ENCODE measurements around the gene ZBTB34.

DNA sequence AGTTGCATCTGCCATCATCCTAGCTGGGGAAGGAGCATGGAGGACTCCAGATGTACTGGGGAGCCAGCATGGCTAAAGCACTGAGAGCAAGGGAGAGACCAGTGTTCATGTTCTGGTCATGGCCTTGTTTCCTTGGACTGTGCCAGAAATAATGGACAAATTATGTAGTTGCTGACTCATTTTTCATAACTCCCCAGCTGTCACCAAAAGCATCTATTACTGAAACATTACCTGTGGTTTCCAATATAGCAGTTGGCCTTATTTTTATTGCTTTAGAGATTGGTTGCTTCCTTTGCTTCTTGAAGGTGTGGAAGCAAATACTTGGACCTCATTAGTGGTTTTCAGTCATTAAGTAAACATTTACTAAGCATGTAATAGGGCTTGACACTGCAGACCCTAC, 65.4 kb downstream of the ZBTB34 start:
- TF ChIP-seq KAT7 (CRISPR knock-in tag; IDR thresholded peaks at IDR 0.05; ENCODE audit: borderline replicate concordance): no peak
- TF ChIP-seq, protein P1, sequence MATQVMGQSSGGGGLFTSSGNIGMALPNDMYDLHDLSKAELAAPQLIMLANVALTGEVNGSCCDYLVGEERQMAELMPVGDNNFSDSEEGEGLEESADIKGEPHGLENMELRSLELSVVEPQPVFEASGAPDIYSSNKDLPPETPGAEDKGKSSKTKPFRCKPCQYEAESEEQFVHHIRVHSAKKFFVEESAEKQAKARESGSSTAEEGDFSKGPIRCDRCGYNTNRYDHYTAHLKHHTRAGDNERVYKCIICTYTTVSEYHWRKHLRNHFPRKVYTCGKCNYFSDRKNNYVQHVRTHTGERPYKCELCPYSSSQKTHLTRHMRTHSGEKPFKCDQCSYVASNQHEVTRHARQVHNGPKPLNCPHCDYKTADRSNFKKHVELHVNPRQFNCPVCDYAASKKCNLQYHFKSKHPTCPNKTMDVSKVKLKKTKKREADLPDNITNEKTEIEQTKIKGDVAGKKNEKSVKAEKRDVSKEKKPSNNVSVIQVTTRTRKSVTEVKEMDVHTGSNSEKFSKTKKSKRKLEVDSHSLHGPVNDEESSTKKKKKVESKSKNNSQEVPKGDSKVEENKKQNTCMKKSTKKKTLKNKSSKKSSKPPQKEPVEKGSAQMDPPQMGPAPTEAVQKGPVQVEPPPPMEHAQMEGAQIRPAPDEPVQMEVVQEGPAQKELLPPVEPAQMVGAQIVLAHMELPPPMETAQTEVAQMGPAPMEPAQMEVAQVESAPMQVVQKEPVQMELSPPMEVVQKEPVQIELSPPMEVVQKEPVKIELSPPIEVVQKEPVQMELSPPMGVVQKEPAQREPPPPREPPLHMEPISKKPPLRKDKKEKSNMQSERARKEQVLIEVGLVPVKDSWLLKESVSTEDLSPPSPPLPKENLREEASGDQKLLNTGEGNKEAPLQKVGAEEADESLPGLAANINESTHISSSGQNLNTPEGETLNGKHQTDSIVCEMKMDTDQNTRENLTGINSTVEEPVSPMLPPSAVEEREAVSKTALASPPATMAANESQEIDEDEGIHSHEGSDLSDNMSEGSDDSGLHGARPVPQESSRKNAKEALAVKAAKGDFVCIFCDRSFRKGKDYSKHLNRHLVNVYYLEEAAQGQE (IDR thresholded peaks at IDR 0.05; ENCODE audit: borderline replicate concordance): no peak
- TF ChIP-seq, protein P1 (CRISPR knock-in tag; IDR thresholded peaks at IDR 0.05; ENCODE audit: low read depth): no peak
- no peak for TF ChIP-seq SP2 (IDR thresholded peaks at IDR 0.05; ENCODE audit: extremely low read depth, low read depth, low read length, poor library complexity, severe bottlenecking)
- no peak for TF ChIP-seq FOXK2 (conservative IDR thresholded peaks at IDR 0.05 in 1 of 2, IDR thresholded peaks at IDR 0.05 in 1 of 2; ENCODE audit: low read depth in 2 of 2)
- TF ChIP-seq, protein P2, sequence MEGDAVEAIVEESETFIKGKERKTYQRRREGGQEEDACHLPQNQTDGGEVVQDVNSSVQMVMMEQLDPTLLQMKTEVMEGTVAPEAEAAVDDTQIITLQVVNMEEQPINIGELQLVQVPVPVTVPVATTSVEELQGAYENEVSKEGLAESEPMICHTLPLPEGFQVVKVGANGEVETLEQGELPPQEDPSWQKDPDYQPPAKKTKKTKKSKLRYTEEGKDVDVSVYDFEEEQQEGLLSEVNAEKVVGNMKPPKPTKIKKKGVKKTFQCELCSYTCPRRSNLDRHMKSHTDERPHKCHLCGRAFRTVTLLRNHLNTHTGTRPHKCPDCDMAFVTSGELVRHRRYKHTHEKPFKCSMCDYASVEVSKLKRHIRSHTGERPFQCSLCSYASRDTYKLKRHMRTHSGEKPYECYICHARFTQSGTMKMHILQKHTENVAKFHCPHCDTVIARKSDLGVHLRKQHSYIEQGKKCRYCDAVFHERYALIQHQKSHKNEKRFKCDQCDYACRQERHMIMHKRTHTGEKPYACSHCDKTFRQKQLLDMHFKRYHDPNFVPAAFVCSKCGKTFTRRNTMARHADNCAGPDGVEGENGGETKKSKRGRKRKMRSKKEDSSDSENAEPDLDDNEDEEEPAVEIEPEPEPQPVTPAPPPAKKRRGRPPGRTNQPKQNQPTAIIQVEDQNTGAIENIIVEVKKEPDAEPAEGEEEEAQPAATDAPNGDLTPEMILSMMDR (IDR thresholded peaks at IDR 0.05 in 2 of 3, conservative IDR thresholded peaks at IDR 0.05 in 1 of 3; ENCODE audit: insufficient read depth in 2 of 3, low read depth in 1 of 3, low read length in 3 of 3): no peak
- no peak for TF ChIP-seq PRDM10 (IDR thresholded peaks at IDR 0.05; ENCODE audit: partially characterized antibody)
- TF ChIP-seq EZH2 (IDR thresholded peaks at IDR 0.05; ENCODE audit: borderline replicate concordance, low read depth, low read length): no peak
- no peak for TF ChIP-seq HDAC1 (IDR thresholded peaks at IDR 0.05)

Data from K562 (cell line).